Measurements from ENCODE around the gene CGB8.

DNA sequence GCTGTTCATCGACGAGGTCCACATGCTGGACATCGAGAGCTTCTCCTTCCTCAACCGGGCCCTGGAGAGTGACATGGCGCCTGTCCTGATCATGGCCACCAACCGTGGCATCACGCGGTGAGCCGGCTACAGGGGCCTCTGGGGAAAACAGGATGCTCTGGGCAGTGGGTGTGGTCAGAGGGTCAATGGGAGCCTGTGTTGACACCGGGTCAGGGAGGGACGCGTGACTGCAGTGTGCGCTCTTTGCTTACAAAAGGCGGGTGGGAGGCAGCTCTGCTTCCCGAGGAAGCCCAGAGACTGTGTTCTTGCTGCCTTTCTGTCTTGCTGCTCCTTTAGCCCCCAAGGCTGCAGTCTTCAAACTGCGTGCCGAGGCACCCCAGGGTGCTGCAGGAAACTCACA lies 37.7 kb downstream of the CGB8 start:
- TF ChIP-seq EZH2 (IDR thresholded peaks at IDR 0.05; ENCODE audit: insufficient read depth, poor library complexity, severe bottlenecking) (no peak), EZH2phosphoT487 (IDR thresholded peaks at IDR 0.05; ENCODE audit: insufficient read depth, low read depth) (no peak)

All from GM23248 (cell line).